SIG-M5 treated with dmso at 0.1 percent for 504 hours (cell line): ENCODE data around the gene CTAG1A.
"Not testable (repeated sequence)": the region's sequence is repeated elsewhere in the genome, so short reads cannot be mapped to it uniquely, and the experiment has no call there.

ENCODE experiments used
- DNase-seq: peaks from one replicate; lab custom pipeline; 2025; ENCODE audit not compliant: unreplicated experiment; lab: John Stamatoyannopoulos, UW

CTAG1A gene

DNA sequence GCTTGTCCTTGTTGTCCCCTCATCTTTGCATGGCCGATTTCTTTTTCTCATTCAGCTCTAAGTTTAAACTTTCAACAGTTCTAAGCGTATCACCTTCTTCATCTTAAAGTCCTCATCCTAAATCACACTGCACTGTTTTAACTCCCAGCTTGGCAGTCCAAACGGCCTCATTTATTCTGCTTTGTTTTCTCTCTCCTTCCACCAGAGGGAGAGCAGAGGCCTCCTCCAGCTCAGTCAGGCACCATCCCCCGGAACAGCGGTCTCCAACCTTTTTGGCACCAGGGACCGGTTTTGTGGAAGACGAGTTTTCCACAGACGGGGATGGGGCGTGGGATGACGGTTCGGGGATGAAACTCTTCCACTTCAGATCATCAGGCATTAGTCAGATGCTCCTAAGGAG lies 14.6 kb upstream of the CTAG1A start:
- DNase-seq: not testable (repeated sequence)

- not testable (repeated sequence) for DNase-seq
Measured at GRCh38 chrX:154573061-154573460, 11.9 kb upstream of the CTAG1A start.

- not testable (repeated sequence) for DNase-seq
Measured at GRCh38 chrX:154575076-154575475, 9.9 kb upstream of the CTAG1A start.

DNA sequence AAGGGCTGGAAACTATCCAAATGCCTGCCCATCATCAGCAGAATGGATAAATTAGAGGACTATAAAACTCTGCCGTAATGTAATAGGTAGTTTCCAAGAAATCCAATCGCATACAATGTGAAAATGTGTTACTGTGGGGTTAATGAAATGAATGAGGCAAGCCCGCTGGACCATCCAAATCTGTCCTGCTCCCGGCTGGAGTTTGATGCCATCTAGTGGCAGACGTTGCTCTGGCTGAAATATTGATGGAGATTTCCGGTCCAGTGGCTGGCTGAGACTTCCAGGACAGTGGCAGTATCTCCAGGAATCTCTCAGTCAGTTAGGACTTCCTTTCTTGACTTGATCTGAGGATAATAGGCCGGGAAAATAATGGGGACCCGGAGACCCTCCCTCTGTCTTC lies 1.9 kb upstream of the CTAG1A start:
- DNase-seq: not testable (repeated sequence)

- not testable (repeated sequence) for DNase-seq
Measured at GRCh38 chrX:154590415-154590814, 5.5 kb downstream of the CTAG1A start.

DNA sequence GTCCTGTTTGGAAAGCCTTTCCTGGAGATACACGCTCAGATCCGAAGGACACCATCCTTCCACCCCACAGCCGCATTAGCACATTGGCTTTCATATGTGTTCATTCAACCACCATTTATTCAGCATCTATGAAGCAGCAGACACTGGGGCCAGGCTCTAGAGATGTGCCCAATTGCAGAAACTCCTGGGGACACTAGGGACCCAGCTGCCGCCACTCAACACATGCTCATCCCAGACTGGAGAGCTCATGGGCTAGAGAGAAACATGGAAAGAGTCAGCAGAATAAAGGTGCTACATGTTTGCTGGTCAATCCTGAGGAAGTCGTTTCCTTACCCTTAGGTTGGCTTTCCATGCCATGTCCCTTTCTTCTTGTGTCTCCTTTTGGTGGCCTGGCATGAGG lies 7.6 kb downstream of the CTAG1A start:
- DNase-seq: no peak

GRCh38 chrX:154593201-154593600 lies 8.3 kb downstream of the CTAG1A start:
- DNase-seq: no peak

DNA sequence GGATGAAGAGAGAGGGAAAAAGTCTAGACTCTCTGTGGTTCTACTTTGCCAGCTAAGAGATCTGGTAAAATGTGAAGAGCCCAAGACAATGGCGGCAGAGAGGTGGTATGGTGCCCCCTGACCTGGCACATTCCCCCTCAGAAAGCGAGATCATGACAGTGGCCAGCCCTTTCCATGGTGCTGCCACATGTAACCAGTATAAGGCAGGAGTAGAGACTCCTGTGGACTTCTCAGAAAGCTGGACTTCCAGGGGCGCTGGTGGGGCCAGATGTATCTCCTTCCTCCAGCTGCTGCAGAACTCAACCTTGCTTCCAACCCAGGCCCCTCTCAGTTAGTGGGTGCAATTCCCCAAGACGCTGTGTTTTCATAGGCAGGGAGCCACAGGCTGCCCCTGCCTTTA lies 9.6 kb downstream of the CTAG1A start:
- DNase-seq: no peak

DNA sequence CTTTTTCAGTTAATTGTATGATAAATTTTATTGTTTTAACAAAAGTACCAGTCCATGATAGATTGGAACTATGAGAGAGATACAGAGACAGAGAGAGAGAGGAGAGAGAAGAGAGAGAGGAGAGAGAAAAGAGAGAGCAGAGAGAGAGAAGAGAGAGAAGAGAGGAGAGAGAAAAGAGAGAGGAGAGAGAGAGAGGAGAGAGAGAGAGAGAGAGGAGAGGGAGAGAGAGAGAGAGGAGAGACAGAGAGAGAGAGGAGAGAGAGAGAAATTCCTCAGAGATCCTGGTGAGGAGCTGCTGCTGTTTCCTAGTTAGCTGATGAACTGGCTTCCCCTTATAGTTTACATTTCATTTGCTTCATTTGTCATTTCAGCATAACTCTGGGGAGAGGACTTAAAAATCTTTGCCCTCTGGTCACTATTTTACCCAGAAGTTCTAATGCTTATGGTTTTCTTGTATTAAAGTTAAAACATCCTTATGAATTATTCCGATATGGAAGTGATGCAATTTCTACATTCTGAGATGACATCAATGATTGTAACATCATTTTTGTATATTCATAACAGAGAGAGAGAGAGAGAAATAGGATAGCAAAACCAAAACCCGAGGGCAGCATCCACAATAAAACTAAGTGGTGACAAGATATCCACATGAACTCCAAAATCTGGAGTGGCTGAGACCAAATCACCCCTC lies 10.8 kb downstream of the CTAG1A start:
- no peak for DNase-seq

GRCh38 chrX:154596290-154596929 lies 11.5 kb downstream of the CTAG1A start:
- peak; percentile 18 for DNase-seq

- DNase-seq: no peak
Measured at GRCh38 chrX:154597221-154597620, 12.3 kb downstream of the CTAG1A start.

DNA sequence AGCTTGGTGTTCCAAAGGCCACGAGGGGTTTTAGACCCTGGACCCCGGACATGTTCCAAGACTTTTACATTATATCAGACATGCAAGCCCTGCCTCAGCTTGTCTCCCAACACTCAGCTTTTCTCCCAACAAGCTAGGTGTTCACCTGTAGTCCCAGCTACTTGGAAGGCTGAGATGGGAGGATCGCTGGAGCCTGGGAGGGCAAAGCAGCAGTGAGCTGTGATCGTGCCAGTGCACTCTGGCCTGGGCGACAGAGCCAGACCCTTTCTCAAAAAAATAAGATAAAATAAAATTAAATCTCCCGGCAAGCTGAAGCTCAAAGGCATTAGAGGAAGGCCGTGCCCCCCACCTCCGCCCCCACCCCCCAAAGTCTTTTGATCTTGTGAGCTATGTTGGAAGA lies 13.7 kb downstream of the CTAG1A start:
- no peak for DNase-seq

- no peak for DNase-seq
Measured at GRCh38 chrX:154599531-154599930, 14.6 kb downstream of the CTAG1A start.

- DNase-seq: no peak
Measured at GRCh38 chrX:154600759-154601374, 15.9 kb downstream of the CTAG1A start.

DNA sequence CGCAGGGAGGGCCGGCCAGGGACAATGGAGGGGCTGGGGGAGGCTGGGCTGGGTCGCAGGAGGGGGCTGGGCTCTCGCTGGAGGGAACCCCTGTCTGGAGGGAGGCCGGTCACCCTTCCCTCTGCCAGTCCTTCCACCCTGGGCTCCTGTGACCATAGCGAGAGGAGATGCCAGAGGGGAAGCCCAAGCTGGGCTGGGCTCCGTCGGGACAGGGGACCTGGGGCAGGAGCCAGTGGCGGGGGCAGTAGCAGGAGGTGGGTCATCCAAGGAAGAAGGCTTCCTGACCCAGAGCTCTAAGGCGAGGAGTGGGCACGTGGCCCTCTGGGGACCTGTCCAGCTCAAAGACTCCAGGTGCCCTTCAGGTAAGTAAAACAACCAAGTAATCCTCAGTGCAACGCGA lies 17.3 kb downstream of the CTAG1A start:
- DNase-seq: no peak

DNA sequence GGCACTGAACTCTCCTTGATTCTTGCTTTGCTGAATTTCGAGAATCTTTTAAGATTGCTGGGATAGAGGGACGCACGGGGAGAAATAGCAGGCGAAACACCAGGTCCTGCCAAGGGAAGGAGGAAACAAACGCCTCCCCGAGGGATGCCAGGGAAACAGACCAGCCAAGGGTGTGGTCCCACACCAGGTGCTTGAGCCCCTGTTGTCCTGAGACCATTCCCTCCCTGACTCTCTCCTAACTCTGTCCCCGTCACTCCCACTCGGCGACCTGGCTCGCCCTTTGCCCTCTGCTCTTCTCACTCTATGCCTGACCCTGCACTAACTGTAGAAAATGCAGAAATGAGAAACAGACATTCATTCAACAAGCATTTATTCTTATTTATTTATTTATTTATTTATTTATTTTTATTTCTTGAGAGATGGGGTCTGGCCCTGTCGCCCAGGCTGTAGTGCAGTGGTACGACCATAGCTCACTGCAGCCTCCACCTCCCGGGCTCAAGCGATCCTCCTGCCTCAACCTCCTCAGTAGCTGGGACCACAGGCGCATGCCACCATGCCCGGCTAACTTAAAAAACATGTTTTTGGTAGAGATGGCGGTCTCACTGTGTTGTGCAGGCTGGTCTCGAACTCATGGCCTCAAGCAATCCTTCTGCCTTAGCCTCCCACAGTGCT lies 18.0 kb downstream of the CTAG1A start:
- DNase-seq: no peak

GRCh38 chrX:154603438-154604430 lies 18.8 kb downstream of the CTAG1A start:
- DNase-seq: peak; percentile 2

GRCh38 chrX:154605566-154605965 lies 20.6 kb downstream of the CTAG1A start:
- no peak for DNase-seq

DNA sequence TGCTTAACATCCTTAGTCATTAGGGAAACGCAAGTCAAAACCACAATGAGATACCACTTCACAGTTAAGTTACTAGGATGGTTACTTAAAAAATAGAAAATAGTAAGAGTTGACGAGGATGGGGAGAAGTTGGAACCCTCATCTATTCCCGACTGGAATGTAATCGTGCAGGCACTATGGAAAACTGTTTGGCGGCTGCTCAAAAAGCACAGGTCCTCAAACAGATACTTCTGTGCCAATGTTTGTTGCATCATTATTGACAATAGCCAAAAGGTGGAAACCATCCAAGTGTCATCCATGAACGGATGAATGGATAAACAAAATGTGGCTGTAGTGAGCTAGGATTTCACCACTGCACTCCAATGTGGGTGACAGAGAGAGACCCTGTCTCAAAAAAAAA lies 22.4 kb downstream of the CTAG1A start:
- no peak for DNase-seq

DNA sequence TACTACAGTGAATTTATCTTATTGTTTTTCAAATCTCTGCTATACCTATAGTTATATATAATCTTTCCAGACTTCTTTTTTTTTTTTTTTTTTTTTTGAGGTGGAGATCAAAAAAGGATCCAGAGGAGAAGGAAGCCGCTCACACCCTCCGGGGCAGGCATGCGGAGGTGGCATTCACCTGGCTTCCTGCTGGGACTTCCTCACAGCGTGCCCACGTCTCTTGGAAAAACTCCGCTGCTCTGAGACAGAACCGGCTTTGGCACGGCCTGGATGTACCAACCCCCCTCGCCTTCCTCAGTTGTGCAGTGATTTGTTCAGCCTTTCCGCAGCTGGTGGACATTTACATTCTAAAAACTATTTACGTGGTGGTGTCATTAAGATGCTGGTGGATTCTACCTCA lies 23.0 kb downstream of the CTAG1A start:
- DNase-seq: not testable (repeated sequence)

DNA sequence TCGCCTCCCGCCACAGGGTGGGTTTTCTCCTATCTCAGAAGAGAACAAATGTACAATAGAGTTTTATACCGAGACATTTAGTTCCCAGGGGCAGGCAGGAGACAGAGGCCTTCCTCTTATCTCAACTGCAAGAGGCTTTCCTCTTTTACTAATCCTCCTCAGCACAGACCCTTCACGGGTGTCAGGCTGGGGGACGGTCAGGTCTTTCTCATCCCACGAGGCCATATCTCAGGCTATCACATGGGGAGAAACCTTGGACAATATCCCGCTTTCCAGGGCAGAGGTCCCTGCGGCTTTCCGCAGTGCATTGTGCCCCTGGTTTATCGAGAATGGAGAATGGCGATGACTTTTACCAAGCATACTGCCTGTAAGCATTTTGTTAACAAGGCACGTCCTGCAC lies 23.9 kb downstream of the CTAG1A start:
- not testable (repeated sequence) for DNase-seq
